ENCODE data around the gene RRP9.
"Not testable (repeated sequence)": the region's sequence is repeated elsewhere in the genome, so short reads cannot be mapped to it uniquely, and the experiment has no call there.

Gene RRP9

DNA sequence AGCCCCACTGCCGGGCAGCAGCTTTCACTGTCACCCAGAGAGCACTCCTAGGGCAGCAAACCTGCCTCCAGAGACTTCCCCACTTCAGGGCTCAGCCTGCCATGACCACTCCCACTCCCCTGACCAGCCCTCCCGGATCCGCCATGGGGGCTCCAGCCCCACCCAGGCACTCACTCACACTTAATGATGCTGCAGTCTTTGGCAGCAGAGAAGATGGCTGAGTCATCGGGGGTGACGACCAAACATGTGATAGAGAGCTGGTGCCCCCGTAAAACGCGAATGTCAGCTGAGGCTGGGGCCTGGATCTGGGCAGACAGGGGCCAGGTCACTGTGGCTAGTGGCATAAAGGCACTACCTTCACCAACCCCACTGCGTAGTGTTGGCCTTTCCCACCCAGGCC, 4.7 kb downstream of the RRP9 start:
- no peak for DNase-seq

DNA sequence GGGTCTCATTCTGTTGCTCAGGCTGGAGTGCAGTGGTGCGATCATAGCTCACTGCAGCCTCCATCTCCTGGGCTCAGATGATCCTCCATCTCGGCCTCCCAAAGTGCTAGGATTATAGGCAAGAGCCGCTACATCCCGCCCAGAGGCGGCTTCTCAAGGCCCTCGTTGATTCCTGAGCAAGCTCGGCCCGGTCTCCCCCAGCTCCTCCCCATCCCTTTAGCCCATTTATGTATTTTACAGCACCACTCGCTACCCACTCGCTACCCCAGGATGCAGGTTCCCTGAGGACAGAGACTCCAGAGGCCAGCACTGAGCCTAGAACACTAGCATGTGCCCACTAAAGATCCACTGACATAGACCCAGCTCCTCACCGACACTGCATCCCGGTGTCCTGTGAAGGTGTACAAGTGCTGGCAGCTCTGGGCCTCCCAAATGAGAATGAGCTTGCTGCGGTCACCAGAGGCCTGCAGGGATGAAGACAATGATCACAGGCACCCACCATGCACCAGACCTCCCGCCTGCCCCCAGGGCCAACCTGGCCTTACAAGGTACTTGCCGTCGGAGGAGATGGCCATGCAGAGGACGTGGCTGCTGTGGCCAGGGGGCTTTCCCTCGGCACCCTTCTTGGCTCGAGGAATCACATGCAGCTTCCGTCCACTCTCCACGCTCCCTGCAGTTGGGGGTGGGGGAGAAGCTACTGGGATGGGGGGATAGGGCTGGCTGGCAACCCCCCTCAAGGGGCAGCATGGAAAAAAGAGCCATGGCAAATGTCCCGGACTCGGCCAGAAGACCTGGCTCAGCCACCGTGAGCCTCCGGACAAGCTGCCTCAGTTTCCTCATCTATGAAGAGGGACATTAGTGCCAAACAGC, 5.6 kb downstream of the RRP9 start:
- no peak for DNase-seq

DNA sequence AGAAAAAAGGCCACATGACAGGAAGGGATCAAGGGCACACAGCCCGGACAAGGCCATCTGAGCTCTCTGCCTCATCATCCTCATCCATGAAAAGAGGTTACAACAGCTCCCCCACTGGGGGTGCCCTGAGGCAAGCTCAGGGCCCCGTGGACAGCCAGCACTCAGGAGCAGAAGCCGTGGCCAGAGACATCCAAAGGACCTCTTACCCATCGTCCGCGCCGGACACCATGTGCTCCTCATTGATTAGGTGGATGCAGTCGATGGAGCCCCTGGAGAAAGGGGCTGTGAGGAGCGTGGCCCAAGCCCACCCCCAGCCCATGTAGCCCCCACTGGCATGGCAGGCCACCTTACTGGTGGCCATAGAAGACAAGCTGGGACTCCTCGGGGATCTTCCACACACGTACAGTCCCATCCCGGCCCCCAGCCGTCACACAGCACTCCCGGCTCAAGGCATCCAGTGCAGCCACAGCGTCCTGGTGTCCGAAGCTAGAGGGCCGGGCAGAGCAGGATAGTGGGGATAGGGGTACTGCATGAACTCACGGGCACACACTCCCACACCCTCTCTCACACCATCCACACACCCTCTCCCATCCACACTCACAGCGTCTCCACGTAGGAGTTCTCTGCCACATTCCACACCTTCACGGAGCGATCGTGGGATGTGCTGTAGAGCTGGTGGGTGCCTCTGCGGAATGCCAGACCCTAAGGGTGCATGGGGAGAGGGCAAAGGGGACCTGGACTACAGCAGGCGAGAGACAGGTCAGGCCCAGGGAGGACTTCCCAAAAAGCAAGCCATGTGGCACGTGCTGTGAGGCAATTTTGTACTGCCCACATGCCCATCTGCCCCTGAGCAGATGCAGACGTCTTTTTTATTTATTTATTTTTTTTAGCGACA, 6.5 kb downstream of the RRP9 start:
- DNase-seq, result no peak

DNA sequence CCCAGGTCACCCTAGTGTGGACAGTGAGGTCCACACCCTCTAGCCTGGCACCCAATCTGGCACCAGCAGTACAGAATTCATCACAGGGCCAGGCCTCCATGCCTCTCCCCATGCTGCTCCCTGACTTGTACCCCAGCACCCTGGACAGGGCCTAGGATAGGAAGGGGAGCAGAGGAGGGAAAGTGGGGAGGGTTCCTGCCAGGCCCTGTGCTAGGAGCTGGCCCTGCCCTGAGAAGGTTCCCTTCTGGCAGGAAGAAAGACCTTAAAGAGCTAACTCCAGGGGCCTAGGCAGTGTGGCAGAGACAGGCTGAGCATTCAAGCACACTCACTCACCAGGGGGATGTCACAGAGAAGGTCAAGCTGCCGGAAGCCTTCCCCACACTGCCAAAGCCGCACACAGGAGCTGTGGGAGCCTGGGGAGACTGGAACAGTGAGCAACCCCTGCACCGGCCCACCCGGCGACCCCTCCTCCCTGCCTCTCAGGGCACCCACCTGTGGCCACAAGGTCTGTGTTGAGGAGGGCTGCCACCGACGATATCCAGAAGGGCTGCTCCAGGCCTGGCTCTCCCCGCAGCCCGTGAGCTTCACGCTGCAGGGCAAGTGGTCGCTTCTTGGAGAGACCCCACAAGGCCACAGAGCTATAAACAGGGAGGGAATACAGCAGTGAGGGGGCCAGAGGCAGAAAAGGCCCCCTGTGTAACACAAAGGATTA, 7.4 kb downstream of the RRP9 start:
- no peak for DNase-seq

DNA sequence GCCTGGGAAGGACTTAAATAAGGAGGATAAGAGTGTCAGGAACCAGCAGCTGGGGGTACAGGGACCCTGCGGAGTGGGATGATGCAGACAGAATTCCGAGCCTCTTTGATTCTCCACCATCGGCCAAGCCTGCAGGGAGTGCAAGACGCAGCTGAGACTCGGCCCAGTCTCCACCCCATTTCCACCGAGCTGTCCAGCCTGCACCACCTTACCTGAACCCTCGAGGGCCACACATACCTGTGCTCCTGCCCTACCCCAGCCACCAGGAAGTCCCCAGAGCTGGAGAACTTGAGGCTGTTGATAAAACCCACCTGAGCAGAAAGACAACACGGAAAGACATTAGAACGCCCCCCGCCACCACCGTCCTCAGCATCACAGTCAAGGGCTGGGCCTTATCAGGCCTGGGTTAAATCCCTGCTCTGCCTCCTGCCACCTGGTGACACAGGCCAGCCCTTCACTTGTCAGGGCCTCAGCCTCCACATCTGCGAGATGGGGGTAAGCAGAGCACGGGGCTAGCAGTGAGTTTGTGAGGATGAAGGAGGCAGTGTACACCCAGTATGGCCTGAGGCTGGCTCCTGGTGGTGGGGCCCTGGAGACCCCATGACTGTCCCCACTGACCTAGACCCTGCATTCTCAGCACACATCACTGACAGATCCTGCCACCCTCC, 8.1 kb downstream of the RRP9 start:
- DNase-seq, result no peak

DNA sequence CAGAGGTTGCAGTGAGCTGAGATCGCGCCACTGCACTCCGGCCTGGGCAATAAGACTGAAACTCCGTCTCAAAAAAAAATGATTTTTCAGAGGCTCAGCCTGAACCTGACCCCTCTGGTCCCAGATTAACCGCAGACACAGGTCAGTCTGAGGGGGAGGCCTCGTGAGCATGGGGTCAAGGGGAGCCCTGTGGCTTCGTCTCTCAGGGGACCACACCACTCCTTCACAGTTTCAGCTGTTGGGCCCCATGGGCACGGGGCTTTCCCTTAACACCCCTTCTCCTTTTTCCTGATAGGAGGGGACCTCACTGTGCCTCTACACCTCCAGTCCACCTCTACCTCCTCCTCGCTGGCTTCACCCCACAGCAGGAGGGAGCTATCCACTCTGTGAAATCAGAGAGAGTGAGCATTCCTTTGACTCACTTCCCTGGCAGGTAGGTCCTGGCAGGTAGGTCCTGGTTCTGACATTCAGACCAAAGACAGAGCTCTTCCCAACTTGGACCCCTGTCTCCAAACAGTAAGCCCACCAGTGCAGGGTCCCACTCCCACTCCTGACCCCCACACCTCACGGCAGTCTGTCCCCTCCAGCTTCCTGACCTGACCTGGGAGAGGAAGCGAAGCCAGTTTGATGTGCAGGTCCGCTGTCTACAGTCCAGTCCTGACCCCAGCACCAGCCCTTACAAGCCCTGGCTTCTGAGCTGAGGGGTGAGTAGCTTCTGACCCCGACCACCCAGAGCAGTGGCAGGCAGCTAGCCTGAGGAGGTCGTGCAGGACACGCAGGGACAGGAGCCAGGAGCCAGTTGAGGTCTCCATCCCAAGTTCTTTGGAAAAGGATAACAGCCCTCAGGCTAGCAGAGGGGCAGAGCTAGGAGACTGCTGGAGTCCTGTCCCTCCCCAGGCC, 9.0 kb downstream of the RRP9 start:
- DNase-seq, result no peak

DNA sequence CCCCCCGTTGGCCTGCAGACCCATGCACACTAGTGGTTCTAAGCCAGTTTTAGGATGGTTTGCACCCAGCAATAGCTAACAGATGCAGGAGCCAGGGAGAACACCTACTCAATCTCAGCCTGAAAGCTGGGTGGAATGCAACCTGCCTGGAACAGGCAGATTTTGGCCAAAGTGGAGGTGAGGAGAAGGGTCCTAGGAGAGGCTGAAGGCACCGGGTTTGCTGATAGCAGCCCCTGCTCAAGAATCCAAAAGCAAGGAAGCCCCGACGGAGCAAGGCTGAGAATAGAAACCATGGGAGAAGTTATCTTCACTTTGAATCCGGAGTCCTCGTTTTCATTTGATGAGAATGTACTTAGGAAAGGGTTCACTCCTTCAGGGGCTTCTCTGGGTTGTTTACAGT, 9.9 kb downstream of the RRP9 start:
- DNase-seq, result no peak

DNA sequence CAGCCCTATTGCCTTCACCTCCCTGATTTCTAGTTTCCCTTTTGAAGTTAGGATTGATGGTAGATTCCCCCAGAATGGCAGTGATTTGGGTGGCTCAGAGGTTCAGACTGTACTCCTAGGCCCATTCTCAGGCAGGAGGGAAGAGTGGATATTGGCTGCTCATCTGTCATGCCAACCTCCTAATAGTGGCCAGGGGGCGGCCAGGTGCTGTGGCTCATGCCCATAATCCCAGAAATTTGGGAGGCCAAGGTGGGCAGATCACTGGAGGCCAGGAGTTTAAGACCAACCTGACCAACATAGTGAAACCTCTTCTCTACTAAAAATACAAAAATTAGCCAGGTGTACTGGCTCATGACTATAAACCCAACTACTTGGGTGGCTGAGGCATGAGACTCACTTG, 11.3 kb downstream of the RRP9 start:
- no peak for DNase-seq

DNA sequence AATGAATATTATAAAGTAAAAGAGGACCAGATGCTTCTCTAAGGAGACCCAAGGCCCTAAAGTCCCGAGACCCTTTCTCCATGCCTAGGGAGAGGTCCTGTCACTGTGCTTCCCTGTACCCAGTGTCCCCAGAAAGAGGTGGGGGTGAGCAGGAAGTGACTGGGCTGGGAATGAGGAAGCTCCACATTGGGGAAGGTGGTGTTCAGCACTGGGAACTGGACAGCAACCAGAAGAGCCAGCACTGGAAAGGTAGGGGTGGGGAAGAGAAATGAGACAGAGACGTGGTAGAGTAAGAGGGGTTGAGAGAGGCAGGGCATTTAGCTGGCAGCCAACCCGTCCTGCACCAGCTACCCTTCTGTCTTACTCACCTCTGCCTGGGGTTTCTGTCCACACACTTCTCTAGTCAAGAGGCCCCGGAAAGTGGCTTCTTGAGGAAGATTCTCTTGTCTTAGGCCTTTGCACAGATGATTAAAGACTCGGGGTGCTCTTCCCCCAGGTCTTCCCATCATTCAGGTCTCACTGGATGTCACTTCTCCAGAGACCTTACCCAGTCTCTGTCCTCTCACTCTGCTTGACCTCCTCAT, 12.2 kb downstream of the RRP9 start:
- no peak for DNase-seq

DNA sequence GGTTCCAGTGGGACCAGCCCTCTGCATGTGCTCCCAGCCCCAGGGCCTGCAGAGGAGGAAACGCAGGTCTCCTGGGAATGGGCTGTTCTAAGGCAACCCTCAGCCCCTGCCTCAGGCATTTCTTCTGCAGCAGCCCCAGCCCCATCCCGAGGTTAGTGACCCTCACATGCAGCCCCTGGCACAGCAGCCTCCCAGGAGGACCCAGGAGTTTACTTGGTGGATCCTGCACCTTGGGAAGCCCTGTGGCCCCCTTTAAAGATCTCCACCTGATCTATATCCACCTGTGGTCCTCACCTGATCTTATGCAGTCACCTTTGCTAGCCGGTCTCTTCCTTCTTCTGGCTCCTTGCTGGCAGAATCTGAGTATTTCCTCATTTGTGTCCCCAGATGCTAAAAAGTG, 12.7 kb downstream of the RRP9 start:
- DNase-seq, result not testable (repeated sequence)

DNA sequence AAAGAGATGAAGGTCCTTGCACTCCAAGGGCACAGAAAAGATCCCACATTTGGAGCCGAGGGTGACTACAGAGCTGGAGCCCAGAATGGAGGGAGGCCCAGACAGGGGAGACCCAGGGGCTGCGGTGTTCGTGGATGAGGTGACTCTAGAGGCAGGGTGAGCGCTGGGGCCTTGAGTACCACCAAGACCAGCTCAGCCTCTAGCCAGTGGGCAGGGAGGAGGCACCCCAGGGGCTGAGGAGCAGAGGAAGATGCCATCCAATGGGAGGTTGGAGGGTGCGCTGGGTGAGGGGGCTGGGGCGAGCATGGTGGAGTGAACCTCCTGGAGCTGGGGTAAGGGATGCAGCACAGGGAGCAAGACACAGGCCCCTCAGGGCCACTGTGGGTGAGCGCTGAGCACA, 13.3 kb downstream of the RRP9 start:
- no peak for DNase-seq

DNA sequence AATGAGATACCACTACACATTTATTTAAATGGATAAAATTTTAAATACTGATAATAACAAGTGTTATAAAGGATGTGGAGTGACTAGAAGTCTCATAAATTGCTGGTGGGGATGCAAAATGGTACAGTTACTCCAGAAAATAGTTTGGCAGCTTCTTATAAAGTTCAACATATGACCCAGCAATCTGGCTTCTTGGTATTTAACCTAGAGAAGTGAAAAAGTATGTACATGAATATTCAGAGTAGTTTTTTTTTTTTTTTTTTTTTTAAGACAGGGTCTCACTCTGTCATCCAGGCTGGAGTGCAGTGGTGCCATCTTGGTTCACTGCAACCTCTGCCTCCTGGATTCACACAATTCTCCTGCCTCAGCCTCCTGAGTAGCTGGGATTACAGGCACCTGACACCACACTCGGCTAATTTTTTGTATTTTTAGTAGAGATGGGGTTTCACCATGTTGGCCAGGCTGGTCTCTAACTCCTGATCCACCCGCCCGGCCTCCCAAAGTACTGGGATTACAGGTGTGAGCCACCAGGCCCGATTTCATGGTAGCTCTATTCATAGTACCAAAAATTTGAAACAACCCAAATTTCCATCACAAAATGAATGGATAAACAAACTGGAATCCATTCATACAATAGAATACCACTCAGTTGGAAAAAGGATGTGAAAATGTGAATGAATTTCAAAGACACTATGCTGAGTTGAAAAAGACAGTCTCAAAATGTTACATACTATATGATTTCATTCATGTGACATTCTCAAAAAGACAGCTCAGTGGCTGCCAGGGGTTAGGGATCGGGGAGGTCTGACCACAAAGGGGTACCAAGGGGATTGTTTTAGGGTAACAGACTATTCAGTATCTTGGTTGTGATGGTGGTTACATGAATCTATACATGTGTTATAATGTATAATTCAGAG, 14.4 kb downstream of the RRP9 start:
- DNase-seq, result no peak

DNA sequence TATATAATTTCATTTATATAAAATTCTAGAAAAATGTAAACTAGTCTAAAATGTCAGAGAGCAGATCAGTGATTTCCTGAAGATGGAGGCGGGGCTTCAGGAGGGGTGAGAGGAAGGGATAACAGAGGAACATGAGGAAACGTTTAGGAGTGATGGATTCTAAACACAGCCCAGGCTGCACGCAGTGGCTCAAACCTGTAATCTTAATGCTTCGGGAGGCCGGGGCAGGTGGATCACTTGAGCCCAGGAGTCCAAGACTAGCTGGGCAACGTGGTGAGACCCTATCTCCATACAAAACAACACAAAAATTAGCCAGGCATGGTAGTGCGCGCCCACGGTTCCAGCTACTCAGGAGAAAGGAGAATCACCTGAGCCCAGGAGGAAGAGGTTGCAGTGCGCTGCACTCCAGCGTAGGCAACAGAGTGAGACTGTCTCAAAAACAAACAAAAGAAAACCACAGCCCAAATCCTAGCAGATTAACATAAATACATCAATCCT, 20.6 kb downstream of the RRP9 start:
- DNase-seq, result no peak

DNA sequence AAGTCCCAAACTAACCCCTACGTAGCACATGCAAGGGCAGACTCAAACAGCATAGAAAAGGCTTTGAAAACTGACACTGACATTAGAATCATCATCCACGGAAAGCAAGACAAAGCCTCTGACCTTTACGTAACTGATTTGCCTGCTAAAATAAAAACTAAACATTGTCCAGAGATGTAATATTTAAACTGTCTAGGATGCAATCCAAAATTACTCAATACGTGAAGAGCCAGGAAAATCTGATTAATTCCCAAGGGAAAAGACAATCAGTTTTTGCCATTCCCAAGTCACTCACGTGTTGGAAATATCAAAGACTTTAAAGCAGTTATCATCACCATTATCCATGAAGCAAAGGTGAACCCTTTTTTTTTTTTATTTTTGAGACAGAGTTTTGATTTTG, 25.3 kb downstream of the RRP9 start:
- no peak for DNase-seq

DNA sequence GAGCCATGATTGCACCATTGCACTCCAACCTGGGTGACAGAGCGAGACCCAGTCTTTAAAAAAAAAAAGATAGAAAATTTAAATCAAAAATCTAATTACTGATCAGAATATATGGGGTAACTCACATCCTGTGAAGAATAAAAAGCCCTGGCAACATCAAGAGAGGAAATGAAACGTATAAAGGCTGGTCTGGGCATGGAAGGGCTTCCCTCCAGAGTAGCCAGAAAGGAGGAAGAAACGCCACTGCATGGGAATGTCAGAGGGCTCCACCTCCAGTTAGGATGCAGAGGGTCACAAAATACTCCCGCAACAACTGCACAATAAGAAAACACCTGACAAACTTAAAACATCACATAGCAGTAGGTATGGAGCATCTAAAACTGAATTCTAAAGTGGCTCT, 33.7 kb downstream of the RRP9 start:
- DNase-seq, result no peak

DNA sequence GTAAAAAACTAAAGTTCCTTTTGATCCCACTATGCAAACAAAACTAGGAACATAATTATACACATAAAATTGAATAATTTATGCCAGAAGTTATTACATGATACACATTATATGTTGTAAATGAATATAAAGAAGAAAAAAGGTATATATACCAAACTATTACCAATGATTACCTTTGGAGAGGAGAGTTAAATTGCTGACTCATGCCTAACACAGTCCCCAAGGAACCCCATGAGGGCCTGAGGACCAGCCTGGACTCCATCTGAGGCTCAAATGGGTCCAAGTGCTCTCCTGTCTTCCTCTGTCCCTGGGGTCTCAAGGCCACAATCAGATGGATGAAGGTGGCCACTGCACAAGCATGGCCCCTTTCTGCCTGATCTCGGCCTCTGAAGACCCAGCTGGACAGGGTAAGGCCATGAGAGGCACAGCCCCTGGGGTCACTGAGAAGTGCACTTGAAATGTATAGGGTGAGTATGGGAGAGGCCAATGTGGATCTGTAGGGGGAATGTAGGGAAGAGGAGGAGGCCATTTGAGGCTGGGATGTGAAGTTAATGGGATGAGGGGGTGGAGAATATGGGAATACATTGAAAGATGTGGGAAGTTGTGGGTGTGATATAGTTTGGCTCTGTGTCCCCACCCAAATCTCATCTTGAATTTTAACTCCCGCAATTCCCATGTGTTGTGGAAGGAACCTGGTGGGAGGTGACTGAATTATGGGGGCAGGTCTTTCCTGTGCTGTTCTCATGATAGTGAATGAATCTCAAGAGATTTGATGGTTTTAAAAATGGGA, 37.5 kb downstream of the RRP9 start:
- no peak for DNase-seq

DNA sequence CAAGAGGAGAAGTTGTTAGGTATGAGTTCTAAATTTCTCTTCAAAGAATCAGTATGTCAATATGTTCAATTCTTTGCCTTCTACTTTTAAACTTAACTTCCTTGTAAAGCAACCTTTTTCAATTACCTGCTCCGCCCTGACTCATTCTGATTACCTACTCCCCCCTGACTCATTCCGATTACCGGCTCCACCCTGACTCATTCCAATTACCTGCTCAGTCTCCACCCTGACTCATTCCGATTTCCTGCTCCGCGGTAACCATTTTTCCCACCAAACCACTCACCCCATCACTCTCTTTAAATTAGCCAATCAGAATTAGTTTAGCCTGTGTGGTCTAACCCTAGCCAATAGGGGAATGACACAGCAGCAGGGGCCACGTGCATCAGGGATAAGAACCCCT, 39.3 kb downstream of the RRP9 start:
- not testable (repeated sequence) for DNase-seq

DNA sequence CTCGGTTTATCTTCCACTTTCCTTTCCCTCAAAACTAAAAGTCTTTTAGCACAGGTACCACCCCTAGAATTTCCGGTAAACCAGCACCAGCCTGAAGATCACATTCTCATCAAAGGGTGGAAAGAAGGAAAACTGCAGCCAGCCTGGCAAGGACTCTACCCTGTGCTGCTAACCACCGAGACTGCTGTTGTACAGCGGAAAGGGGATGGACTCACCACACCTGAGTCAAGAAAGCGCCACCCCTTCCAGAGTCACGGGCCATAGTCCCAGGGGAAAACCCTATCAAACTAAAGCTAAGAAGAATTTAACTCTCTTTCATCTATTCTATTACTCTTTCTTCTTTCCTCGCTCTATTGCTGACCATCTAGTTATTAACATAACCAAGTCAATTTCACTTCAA, 41.7 kb downstream of the RRP9 start:
- not testable (repeated sequence) for DNase-seq

DNA sequence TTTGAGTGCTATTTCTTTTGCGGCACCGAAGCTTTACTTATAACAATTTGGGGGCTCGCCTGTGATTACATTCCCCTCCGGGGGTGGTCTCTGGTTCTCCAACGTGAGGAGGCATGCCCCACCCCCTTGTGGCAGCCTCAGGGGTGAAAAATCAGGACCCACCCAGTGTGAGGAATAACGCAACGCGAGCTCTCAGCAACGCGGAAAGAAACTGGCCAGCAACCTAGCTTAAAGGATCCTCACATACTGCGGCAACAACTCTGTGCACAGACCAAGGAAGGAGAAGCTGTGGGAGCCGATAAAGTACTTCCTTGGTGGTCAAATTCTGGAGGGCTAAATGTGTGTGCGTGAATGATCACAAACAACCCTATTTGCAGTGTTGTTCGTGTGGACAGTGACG, 44.3 kb downstream of the RRP9 start:
- no peak for DNase-seq

Measured in DMS53 (cell line).